SK-MEL-5 (cell line): ENCODE measurements around the gene SCO2. TPM values are rescaled to one million over a fixed set of nuclear protein-coding genes. Genes with fewer than 3 reads are reported as not detected.
"Not testable (repeated sequence)": the region's sequence is repeated elsewhere in the genome, so short reads cannot be mapped to it uniquely, and the experiment has no call there.

ENCODE experiments used
- DNase-seq: peaks from one replicate; pipeline ENCODE4 v3.0.0-alpha.2; 2016; ENCODE audit warnings: low read depth, low spot score
- in situ Hi-C: cut with HindIII; loops from 2 replicates; pipeline ENCODE4 v1.10.0; 2016; ENCODE audit warnings: low sequenced_read_pairs, high pct_unique_total_duplicates, low pct_unique_long_range_greater_than_20kb
- total RNA-seq: library from RNA; depleted of rRNA; stranded (reverse); fragments of >200 nt; shearing (Covaris generic); gene quantifications from 2 replicates; pipeline ENCODE4 v1.2.3, GENCODE V29; 2014

The SCO2 gene
- total RNA-seq, 1 experiment from 2014 or later = 7.2 TPM

- in situ Hi-C loops = no loop called here
- DNase-seq = no peak
Observed at GRCh38 chr22:50537765-50538164, 12.4 kb upstream of the SCO2 start.

GRCh38 chr22:50536226-50536625 lies 10.8 kb upstream of the SCO2 start:
- DNase-seq = no peak
- in situ Hi-C loops = no loop called here

DNA sequence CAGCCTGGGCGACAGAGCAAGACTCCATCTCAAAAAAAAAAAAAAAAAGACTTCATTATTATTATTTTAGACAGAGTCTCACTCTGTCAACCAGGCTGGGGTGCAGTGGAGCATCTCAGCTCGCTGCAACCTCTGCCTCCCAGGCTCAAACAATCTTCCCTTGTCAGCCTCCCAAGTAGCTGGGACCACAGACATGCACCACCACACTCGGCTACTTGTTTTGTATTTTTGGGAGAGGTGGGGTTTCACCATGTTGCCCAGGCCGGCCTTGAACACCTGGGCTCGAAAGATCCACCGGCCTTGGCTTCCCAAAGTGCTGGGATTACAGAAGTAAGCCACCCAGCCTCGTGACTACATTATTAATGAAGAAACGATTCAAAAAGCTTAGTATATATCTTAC lies 9.7 kb upstream of the SCO2 start:
- no peak for DNase-seq
- in situ Hi-C loops = no loop called here

DNA sequence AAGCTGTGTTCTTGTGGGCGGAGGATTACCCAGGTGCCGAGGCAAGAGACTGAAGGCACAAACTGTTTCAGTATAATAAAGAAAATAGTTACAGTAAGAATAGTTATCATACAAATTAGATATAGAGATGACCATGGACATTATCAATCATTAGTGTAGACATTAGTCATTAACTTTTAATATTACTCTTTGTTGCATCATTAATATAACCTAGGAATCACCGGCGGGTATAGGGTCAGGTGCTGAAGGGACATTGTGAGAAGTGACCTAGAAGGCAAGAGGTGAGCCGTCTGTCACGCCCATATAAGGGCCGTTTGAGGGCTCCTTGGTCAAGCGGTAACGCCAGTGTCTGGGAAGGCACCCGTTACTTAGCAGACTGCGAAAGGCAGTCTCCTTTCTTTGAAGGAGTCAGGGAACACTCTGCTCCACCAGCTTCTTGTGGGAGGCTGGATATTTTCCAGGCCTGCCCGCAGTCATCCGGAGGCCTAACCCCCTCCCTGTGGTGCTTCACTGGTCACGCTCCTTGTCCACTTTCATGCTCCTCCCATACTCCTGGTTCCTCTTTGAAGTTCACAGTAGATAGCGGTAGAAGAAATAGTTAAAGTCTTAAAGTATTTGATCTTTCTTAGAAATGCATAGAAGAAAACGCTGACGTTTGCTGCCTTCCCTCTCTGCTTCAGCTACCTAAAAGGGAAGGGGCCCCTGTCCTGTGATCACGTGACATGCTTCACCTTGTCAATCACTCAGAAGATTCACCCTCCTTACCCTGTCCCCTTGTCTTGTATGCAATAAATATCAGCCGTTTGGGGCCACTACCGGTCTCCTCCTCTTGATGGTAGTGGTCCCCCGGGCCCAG lies 8.7 kb upstream of the SCO2 start:
- in situ Hi-C loops, DNase-seq: not testable (repeated sequence)

- in situ Hi-C loops = no loop called here
- no peak for DNase-seq
Observed at GRCh38 chr22:50532824-50533796, 7.7 kb upstream of the SCO2 start.

- in situ Hi-C loops = no loop called here
- no peak for DNase-seq
Observed at GRCh38 chr22:50531962-50532674, 6.7 kb upstream of the SCO2 start.

- in situ Hi-C loops = no loop called here
- DNase-seq = no peak
Observed at GRCh38 chr22:50531546-50531961, 6.2 kb upstream of the SCO2 start.

DNA sequence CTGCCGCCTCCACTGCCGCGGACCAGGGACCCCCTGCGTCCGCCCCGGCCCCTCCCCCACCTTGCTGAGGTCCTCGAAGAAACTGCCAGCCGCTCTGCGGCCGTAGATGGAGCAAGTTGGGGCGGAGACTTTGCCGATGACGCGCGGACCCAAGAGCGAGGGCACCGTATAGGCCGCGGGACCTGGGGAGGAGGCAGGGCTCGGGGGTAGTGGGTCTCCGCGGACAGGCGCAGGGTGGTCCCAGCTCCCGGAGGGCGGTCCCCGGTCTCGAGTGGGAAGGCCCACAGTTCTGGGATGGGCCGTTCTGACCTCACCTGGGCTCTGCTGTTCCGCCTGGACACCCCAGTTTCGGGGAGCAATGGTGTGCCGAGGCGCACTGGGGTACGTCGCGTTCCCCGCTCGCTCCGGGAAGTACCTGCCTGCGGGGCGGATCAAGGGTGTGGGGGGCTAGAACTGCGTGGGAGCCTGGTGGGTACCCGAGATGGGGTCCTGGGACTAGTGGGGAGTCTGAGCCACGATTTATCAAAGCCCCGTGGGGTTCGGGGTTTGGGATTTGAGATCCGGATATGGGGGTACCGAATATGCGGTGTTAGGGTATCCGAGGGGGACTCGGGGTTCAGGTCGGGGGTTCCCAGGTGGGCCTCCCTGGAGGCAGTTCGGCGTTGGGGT lies 5.6 kb upstream of the SCO2 start:
- in situ Hi-C loops = no loop called here
- DNase-seq = peak; percentile 59

GRCh38 chr22:50530580-50530876 lies 5.1 kb upstream of the SCO2 start:
- in situ Hi-C loops = no loop called here
- no peak for DNase-seq

DNA sequence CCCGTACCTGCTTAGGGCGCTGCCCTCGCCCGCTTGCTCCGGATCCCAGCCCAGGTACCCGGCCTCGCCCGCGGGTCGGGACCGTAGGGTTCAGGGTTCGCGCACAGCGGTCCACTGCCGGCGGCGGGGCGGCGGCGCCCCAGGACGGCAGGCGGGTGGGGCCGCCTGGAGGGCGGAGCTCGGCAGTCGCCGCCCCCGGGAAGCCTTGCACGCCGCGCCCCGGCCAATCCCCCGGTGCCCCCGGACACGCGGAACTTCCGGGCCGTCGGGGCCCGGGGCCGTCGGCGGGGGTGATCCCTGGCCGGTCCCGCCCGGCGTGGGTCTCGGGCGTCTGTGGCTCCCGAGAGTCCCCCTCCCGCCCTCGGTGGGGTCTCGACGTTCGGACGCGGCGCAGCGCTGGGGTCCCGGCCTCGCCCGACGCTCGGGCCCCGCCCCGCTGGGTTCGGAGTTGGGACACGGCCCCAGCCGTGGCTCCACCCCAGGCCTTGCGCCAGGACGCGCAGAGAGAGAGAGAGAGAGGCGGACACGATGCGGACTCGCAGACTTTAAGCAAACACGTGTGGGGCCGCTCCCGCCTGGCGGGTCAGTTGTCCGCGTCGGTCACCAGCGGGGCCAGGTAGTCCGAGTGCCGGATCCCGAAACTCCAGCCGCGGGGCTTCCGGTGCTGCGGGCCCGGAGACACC lies 4.6 kb upstream of the SCO2 start, which contains the start of gene TYMP:
TYMP (minus strand) TSS at position 116 of the 683 bp plus-strand sequence. CDS start 303 bp downstream, outside the sequence.
- in situ Hi-C loops = no loop called here
- DNase-seq = no peak

GRCh38 chr22:50529416-50529896 lies 4.1 kb upstream of the SCO2 start:
- no peak for DNase-seq
- in situ Hi-C loops = no loop called here

GRCh38 chr22:50528682-50529415 lies 3.5 kb upstream of the SCO2 start:
- DNase-seq = no peak
- in situ Hi-C loops = no loop called here

GRCh38 chr22:50527921-50528681 lies 2.7 kb upstream of the SCO2 start:
- no peak for DNase-seq
- in situ Hi-C loops = no loop called here

- peak; percentile 80 for DNase-seq
- in situ Hi-C loops = no loop called here
Observed at GRCh38 chr22:50526834-50527801, 1.7 kb upstream of the SCO2 start.
